ENCODE results near the gene MAFF. TPM values are rescaled to one million over a fixed set of nuclear protein-coding genes. Genes with fewer than 3 reads are reported as not detected.

MAFF gene
- total RNA-seq, 1 donor from 2014 or later = 1.8 TPM

DNA sequence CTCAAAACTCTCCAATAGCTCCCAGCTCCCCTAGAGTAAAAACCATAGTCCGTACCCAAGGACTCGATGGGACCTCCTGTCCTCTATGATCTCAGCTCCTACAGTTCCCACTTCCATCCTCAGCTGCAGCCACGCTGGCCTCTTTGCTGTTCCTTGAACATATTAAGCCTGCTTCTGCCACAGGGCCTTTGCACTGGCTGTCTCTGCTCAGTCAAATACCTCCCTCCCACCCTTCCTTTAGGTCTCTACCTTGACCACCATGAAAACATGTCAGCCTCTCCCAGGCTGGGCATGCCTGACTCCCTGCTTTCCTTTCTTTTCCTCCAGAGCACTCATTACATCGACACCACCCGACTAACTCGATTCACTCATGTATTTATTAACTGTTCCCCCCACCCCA, 46.5 kb downstream of the MAFF start:
- peak overlapping the region; percentile 20 for H3K4me3 Mint-ChIP-seq (ENCODE audit: unreplicated experiment)
- TF ChIP-seq CTCF (IDR thresholded peaks at IDR 0.05; ENCODE audit: partially characterized antibody, unreplicated experiment) = no peak
- no peak for DNase-seq
- peaks cover 11% of the 10 kb centered on the region for H3K36me3 Mint-ChIP-seq (ENCODE audit: unreplicated experiment)
- no peak overlapping the region for H3K27ac Mint-ChIP-seq (ENCODE audit: unreplicated experiment)
- peaks cover 13% of the 10 kb centered on the region for H3K4me1 Mint-ChIP-seq (ENCODE audit: low read depth, unreplicated experiment)
- peaks cover 6% of the 10 kb centered on the region for H3K9me3 Mint-ChIP-seq (ENCODE audit: unreplicated experiment)
- H3K27me3 Mint-ChIP-seq (ENCODE audit: unreplicated experiment) = peaks cover 7% of the 10 kb centered on the region

DNA sequence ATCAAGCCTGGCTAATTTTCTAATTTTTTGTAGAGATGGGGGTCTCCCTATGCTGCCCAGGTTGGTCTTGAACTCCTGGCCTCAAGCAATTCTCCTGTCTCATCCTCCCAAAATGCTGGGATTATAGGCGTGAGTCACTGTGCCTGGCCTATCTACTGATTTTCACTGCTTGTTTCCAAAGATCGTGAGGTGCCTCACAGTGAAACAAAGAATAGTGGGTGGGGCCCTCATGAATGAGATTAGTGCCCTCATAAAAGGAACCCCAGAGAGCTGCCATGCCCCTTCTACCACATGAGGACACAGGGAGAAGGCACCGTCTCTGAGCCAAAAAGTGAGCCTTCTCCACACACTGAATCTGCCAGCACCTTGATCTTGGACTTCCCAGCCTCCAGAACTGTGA, 47.5 kb downstream of the MAFF start:
- H3K27me3 Mint-ChIP-seq (ENCODE audit: unreplicated experiment) = peaks cover 5% of the 10 kb centered on the region

GRCh38 chr22:38249803-38250642, 48.2 kb downstream of the MAFF start:
- peaks cover 4% of the 10 kb centered on the region for H3K4me1 Mint-ChIP-seq (ENCODE audit: low read depth, unreplicated experiment)
- no peak overlapping the region for H3K4me3 Mint-ChIP-seq (ENCODE audit: unreplicated experiment)

More for the DNA sequence above, 47.5 kb downstream of the MAFF start:
- Mint-ChIP-seq H3K4me3 (ENCODE audit: unreplicated experiment) (no peak overlapping the region), H3K36me3 (ENCODE audit: unreplicated experiment) (peaks cover 11% of the 10 kb centered on the region), H3K9me3 (ENCODE audit: unreplicated experiment) (peaks cover 6% of the 10 kb centered on the region), H3K27ac (ENCODE audit: unreplicated experiment) (no peak overlapping the region), H3K4me1 (ENCODE audit: low read depth, unreplicated experiment) (peaks cover 4% of the 10 kb centered on the region)
- TF ChIP-seq CTCF (IDR thresholded peaks at IDR 0.05; ENCODE audit: partially characterized antibody, unreplicated experiment) = no peak
- no peak for DNase-seq

DNA sequence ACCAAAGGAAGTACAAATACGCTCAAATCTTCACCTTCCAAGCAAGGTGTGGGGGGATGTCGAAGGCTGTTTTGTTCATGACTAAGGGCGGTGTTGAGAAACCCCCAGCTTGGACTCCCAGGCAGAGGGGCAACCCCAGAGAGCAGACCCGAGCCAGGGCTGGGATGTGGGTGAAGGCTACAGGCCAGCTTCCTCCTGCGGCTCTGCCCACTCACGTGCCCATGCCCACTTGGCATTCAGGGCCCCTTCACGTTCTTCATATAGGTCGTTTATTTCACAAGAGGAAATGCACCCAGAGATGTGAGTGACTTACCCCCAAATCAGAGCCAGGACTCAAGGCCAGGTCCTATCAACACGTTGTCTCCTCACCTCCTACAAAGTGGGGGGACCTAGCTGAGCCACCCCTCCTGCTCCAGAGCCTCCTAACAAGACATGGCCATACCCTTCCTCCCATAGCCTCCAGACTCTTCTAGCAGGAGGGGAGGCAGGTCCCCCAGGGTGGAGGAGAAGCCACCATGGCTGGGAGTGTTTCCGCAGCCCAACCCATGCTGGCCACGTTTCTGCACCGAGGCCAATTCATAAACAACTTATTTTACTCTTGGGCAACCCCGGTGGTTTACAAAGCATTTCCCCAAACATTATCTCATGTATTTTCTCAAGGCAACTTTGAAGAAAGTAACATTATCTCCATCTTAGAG, 49.0 kb downstream of the MAFF start:
- Mint-ChIP-seq H3K27me3 (ENCODE audit: unreplicated experiment) (peaks cover 5% of the 10 kb centered on the region), H3K4me3 (ENCODE audit: unreplicated experiment) (no peak overlapping the region), H3K9me3 (ENCODE audit: unreplicated experiment) (peaks cover 6% of the 10 kb centered on the region), H3K36me3 (ENCODE audit: unreplicated experiment) (peaks cover 11% of the 10 kb centered on the region), H3K4me1 (ENCODE audit: low read depth, unreplicated experiment) (peaks cover 4% of the 10 kb centered on the region), H3K27ac (ENCODE audit: unreplicated experiment) (no peak overlapping the region)
- TF ChIP-seq CTCF (IDR thresholded peaks at IDR 0.05; ENCODE audit: partially characterized antibody, unreplicated experiment) = no peak
- no peak for DNase-seq

More at GRCh38 chr22:38249803-38250642, 48.2 kb downstream of the MAFF start:
- TF ChIP-seq CTCF (IDR thresholded peaks at IDR 0.05; ENCODE audit: partially characterized antibody, unreplicated experiment) = no peak
- Mint-ChIP-seq H3K9me3 (ENCODE audit: unreplicated experiment) (peaks cover 6% of the 10 kb centered on the region), H3K36me3 (ENCODE audit: unreplicated experiment) (peaks cover 11% of the 10 kb centered on the region), H3K27me3 (ENCODE audit: unreplicated experiment) (peaks cover 5% of the 10 kb centered on the region), H3K27ac (ENCODE audit: unreplicated experiment) (no peak overlapping the region)
- DNase-seq = no peak

DNA sequence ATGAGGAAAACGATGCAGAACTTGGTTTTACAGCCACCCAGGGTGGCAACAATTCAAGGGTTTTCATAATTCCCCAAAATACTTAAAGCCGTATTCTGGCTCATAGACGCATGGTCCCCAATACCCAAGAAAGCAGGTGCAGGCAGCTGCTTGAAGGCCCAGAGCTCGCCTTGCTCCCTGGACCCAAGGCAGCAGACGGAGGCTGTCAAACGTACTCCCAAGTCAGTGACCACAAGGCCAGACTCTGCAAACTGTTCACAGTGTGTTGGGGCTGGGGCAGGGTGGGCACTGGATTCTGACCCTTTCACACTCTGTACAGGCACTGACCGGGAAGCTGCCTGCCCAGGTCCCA, 49.5 kb downstream of the MAFF start:
- no peak for DNase-seq
- no peak overlapping the region for H3K4me3 Mint-ChIP-seq (ENCODE audit: unreplicated experiment)
- no peak for TF ChIP-seq CTCF (IDR thresholded peaks at IDR 0.05; ENCODE audit: partially characterized antibody, unreplicated experiment)
- H3K27me3 Mint-ChIP-seq (ENCODE audit: unreplicated experiment) = peaks cover 5% of the 10 kb centered on the region
- H3K27ac Mint-ChIP-seq (ENCODE audit: unreplicated experiment) = no peak overlapping the region
- H3K36me3 Mint-ChIP-seq (ENCODE audit: unreplicated experiment) = peaks cover 11% of the 10 kb centered on the region
- peaks cover 6% of the 10 kb centered on the region for H3K9me3 Mint-ChIP-seq (ENCODE audit: unreplicated experiment)
- H3K4me1 Mint-ChIP-seq (ENCODE audit: low read depth, unreplicated experiment) = peaks cover 4% of the 10 kb centered on the region

All from glutamatergic neuron (in vitro differentiated cells).